Trophoblast cell (in vitro differentiated cells and primary cell): ENCODE data around the gene AGAP4.
"Not testable (repeated sequence)": the region's sequence is repeated elsewhere in the genome, so short reads cannot be mapped to it uniquely, and the experiment has no call there.

Experiments
- DNase-seq, 2 donors: peaks; one replicate each; pipeline ENCODE4 v3.0.0-alpha.2; 2016
- H2AFZ ChIP-seq: 2 replicates; pipeline ENCODE4 v1.6.1; 2013; ENCODE audit warnings: low read length, moderate library complexity, mild to moderate bottlenecking; ENCODE audit not compliant: insufficient read depth, poor library complexity
- H2AK5ac ChIP-seq: 2 replicates; pipeline ENCODE4 v1.6.1; 2013; ENCODE audit warnings: mild to moderate bottlenecking, low read length
- H2BK120ac ChIP-seq: 2 replicates; pipeline ENCODE4 v1.6.1; 2013; ENCODE audit warnings: low read length, mild to moderate bottlenecking, moderate library complexity; ENCODE audit not compliant: insufficient read depth, poor library complexity
- H2BK12ac ChIP-seq: 2 replicates; pipeline ENCODE4 v1.6.1; 2013; ENCODE audit warnings: mild to moderate bottlenecking, low read length, moderate library complexity
- H2BK5ac ChIP-seq: 2 replicates; pipeline ENCODE4 v1.6.1; 2013; ENCODE audit warnings: low read length, low read depth, moderate library complexity, mild to moderate bottlenecking; ENCODE audit not compliant: poor library complexity
- H3K14ac ChIP-seq: 2 replicates; pipeline ENCODE4 v1.6.1; 2013; ENCODE audit warnings: mild to moderate bottlenecking, low read length
- H3K18ac ChIP-seq: 2 replicates; pipeline ENCODE4 v1.6.1; 2013; ENCODE audit warnings: mild to moderate bottlenecking, low read length
- H3K23ac ChIP-seq: 2 replicates; pipeline ENCODE4 v1.6.1; 2013; ENCODE audit warnings: low read length
- H3K27ac ChIP-seq: 2 replicates; pipeline ENCODE4 v1.5.1; 2013; ENCODE audit warnings: low read depth, mild to moderate bottlenecking, inconsistent platforms, low read length, moderate library complexity
- H3K27me3 ChIP-seq: 2 replicates; pipeline ENCODE4 v1.6.1; 2013; ENCODE audit warnings: inconsistent platforms, mild to moderate bottlenecking, low read length, moderate library complexity; ENCODE audit not compliant: insufficient read depth
- H3K36me3 ChIP-seq, 2 experiments: 1 replicate in 1 of 2; 2 replicates in 1 of 2; pipeline ENCODE4 v1.6.1; 2013; ENCODE audit warnings: low read length in 2 of 2, mild to moderate bottlenecking in 2 of 2, moderate library complexity in 1 of 2; ENCODE audit not compliant: insufficient read depth in 2 of 2, control insufficient read depth in 1 of 2
- H3K4ac ChIP-seq: 2 replicates; pipeline ENCODE4 v1.6.1; 2013; ENCODE audit warnings: low read depth, mild to moderate bottlenecking, low read length, moderate library complexity
- H3K4me1 ChIP-seq, 2 experiments: 1 replicate in 1 of 2; 2 replicates in 1 of 2; pipeline ENCODE4 v1.6.1; 2013; ENCODE audit warnings: low read length in 2 of 2, mild to moderate bottlenecking in 2 of 2, moderate library complexity in 1 of 2; ENCODE audit not compliant: insufficient read depth in 2 of 2, control insufficient read depth in 1 of 2
- H3K4me2 ChIP-seq: 2 replicates; pipeline ENCODE4 v1.6.1; 2013; ENCODE audit warnings: inconsistent platforms, mild to moderate bottlenecking, low read length, moderate library complexity
- H3K4me3 ChIP-seq: 2 replicates; pipeline ENCODE4 v1.5.1; 2013; ENCODE audit warnings: mild to moderate bottlenecking, low read depth, low read length, inconsistent platforms
- H3K79me1 ChIP-seq: one replicate; pipeline ENCODE4 v1.6.1; 2013; ENCODE audit warnings: low read length
- H3K79me2 ChIP-seq: 2 replicates; pipeline ENCODE4 v1.6.1; 2013; ENCODE audit warnings: low read length, mild to moderate bottlenecking; ENCODE audit not compliant: control insufficient read depth, insufficient read depth, poor library complexity
- H3K9ac ChIP-seq: 2 replicates; pipeline ENCODE4 v1.6.1; 2013; ENCODE audit warnings: mild to moderate bottlenecking, low read length
- H3K9me3 ChIP-seq: 2 replicates; pipeline ENCODE4 v1.6.1; 2013; ENCODE audit warnings: low read depth, mild to moderate bottlenecking, control low read depth, inconsistent platforms, low read length; ENCODE audit not compliant: insufficient read depth
- H4K12ac ChIP-seq: 2 replicates; pipeline ENCODE4 v1.6.1; 2013; ENCODE audit warnings: low read depth, mild to moderate bottlenecking, low read length, moderate library complexity
- H4K8ac ChIP-seq: 2 replicates; pipeline ENCODE4 v1.6.1; 2013; ENCODE audit warnings: low read depth, mild to moderate bottlenecking, low read length, moderate library complexity
- H4K91ac ChIP-seq: one replicate; pipeline ENCODE4 v1.6.1; 2013; ENCODE audit warnings: low read depth, mild to moderate bottlenecking, low read length, moderate library complexity
- WGBS: extraction: QIAGEN DNeasy Blood & Tissue Kit; methylation state at CpG from one replicate; pipeline ENCODE4 v1.1.7; 2013; ENCODE audit warnings: missing lambda C conversion rate; ENCODE audit not compliant: insufficient read length, insufficient coverage; ENCODE audit errors: extremely low coverage; 5-methylcytosine and 5-hydroxymethylcytosine counted together

AGAP4 gene

GRCh38 chr10:45794761-45795160 lies 52.5 kb downstream of the AGAP4 start:
- not testable (repeated sequence) for H4K91ac ChIP-seq, H2BK5ac ChIP-seq, H3K36me3 ChIP-seq, H2AK5ac ChIP-seq, H3K79me2 ChIP-seq, DNase-seq, H3K79me1 ChIP-seq, H3K23ac ChIP-seq, H4K8ac ChIP-seq, H3K18ac ChIP-seq, H2BK120ac ChIP-seq, H3K4me1 ChIP-seq, H2AFZ ChIP-seq, H2BK12ac ChIP-seq, H3K4me2 ChIP-seq, H3K4ac ChIP-seq, H3K9me3 ChIP-seq, H3K4me3 ChIP-seq, H3K9ac ChIP-seq, H3K14ac ChIP-seq, H3K27ac ChIP-seq, H3K27me3 ChIP-seq, H4K12ac ChIP-seq
- WGBS, result no CpG with 5 or more reads among the region's 2 CpGs

DNA sequence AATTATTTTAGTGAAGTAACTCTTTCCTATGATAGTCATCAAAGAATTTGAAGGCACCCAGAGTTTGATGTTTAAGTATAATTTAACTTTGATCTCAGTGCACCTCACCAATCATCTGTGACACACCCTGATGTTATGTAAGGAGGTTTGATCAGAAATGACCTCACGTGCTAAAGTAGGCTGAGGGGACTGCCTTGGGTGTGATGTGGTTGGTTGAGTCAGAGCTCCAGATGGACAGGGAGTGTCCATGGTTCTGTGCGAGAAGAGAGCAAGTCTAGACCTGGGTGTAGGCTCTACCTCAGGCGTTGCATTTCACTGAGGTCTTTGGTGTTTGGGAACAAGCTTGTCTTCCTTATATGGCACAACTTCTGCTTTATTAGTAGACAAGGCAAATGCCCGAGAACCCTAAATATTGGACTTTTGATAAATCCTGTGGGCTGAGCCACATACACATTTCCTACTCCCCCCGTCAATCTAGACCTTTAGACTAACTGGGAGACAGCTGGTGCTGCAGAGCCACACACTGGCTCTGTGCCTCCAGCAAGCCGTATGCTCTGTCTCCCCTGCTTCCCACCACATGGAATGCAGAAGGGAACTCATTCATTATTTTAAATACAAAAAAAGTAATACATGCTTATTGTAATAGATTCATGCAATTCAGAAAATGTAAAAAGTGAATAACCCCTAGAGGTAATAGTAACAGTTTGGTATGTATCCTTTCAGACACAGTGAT lies 56.4 kb downstream of the AGAP4 start:
- not testable (repeated sequence) for H3K4me3 ChIP-seq, H3K79me1 ChIP-seq, DNase-seq, H3K9me3 ChIP-seq, H4K8ac ChIP-seq, H3K18ac ChIP-seq, H2BK5ac ChIP-seq, H3K4me2 ChIP-seq, H3K9ac ChIP-seq, H2AFZ ChIP-seq, H3K27ac ChIP-seq, H3K23ac ChIP-seq, H3K4ac ChIP-seq, H3K79me2 ChIP-seq, H2BK12ac ChIP-seq, H3K4me1 ChIP-seq, H4K91ac ChIP-seq, H2BK120ac ChIP-seq, H4K12ac ChIP-seq, H2AK5ac ChIP-seq, H3K27me3 ChIP-seq, H3K14ac ChIP-seq
- no CpG with 5 or more reads among the region's 6 CpGs for WGBS
- peaks cover 11 to 17% of the 10 kb centered on the region in 2 experiments for H3K36me3 ChIP-seq

GRCh38 chr10:45789991-45790390 lies 57.3 kb downstream of the AGAP4 start:
- not testable (repeated sequence) for H2BK5ac ChIP-seq, H3K14ac ChIP-seq, H3K27ac ChIP-seq, H3K18ac ChIP-seq, H3K79me1 ChIP-seq, H3K27me3 ChIP-seq, H4K91ac ChIP-seq, H2AK5ac ChIP-seq, H4K12ac ChIP-seq, H3K4me1 ChIP-seq, H2AFZ ChIP-seq, H4K8ac ChIP-seq, H3K4me2 ChIP-seq, H2BK120ac ChIP-seq, H3K9me3 ChIP-seq, H3K9ac ChIP-seq, DNase-seq, H3K79me2 ChIP-seq, H3K4me3 ChIP-seq, H2BK12ac ChIP-seq, H3K4ac ChIP-seq, H3K23ac ChIP-seq
- no CpG with 5 or more reads among the region's 8 CpGs for WGBS
- peaks cover 12 to 17% of the 10 kb centered on the region in 2 experiments for H3K36me3 ChIP-seq

DNA sequence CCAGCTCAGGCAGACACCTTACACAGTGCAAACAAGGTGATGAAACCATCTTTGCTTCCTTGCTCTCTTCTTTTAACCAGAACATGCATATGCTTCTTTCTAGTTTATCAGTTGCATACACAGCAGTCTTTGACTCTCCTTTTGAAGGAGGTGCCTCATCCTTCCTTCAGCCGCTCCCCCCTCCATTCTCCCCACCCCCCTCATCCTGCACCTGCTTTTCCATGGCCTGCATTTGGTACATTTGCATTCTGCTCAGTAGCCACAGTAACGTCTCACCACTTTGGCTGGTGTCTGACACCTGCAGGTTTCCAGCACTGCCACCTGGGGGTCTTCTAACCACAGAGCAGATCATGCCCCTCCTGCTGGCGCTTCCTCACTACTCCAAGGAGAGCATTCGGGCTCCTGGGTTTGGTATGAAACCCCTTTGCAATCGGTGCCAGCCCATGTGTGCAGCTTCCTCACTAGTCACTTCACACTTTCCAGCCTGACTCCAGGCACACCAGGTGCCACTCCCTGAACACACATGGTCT lies 60.0 kb downstream of the AGAP4 start:
- not testable (repeated sequence) for H3K4me3 ChIP-seq, H3K79me1 ChIP-seq, H3K4me2 ChIP-seq, H3K14ac ChIP-seq, H2BK12ac ChIP-seq, H2BK5ac ChIP-seq, H2AFZ ChIP-seq, H4K8ac ChIP-seq, H3K9me3 ChIP-seq, H3K4ac ChIP-seq, H2AK5ac ChIP-seq, H4K12ac ChIP-seq, H4K91ac ChIP-seq, H3K18ac ChIP-seq, DNase-seq, H3K27ac ChIP-seq, H3K9ac ChIP-seq, H3K79me2 ChIP-seq, H3K4me1 ChIP-seq, H3K27me3 ChIP-seq, H3K23ac ChIP-seq, H2BK120ac ChIP-seq
- WGBS, result no CpG with 5 or more reads among the region's 5 CpGs
- peaks cover 14 to 15% of the 10 kb centered on the region in 2 experiments for H3K36me3 ChIP-seq
